ENCODE results near the gene IPO8. TPM values are rescaled to one million over a fixed set of nuclear protein-coding genes. Genes with fewer than 3 reads are reported as not detected.

IPO8 gene
- total RNA-seq, 2 donors from 2014 or later = 31.9 to 40.3 TPM

DNA sequence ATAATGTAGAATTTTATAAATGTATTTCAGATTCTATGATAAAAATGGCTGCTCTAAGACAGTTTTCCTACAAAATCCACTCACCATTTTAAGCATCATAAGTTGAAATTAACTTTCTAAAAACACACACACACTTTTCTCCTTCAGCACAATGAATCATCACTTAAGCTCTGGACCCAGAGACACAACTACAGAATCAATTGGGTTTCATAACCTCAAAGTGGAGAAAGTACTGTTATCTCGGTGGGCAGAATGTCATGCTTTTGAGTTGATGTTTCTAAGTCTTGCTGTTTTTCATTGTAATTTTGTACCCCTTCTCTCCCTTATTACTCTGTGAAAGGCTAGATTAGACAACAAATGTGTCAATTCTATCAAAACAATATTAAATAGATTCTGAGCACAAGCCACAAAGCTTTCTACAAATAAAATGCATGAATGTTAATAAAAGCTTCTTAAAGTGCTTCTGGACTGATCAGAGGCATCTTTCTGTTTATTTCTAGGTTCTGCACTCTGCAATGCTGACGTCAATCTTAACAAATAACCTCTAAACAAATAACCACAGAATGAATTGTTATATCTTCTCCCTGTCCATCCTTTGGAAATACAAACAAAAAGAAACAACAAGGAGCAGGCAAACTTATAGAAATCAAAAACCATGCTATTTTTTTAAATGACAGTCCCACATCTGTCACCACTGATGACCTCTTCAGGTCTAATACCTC is 8.2 kb downstream of the IPO8 start:
- no peaks in the 10 kb centered on the region for H3K9me3 ChIP-seq
- WGBS = 85% methylated on average over 2 of the region's 2 CpGs
- no peaks in the 10 kb centered on the region for H3K36me3 ChIP-seq
- no peak for DNase-seq (ENCODE audit: low spot score)
- no peak overlapping the region for H3K4me3 ChIP-seq
- no peaks in the 10 kb centered on the region for H3K27me3 ChIP-seq (replicated peaks; ENCODE audit: insufficient read depth)
- H3K4me1 ChIP-seq (replicated peaks) = no peaks in the 10 kb centered on the region
- no peak overlapping the region for H3K27ac ChIP-seq
- intact Hi-C loops (cut with DNase I) = no loop called here
- TF ChIP-seq POLR2AphosphoS5 (IDR thresholded peaks at IDR 0.05) = no peak

DNA sequence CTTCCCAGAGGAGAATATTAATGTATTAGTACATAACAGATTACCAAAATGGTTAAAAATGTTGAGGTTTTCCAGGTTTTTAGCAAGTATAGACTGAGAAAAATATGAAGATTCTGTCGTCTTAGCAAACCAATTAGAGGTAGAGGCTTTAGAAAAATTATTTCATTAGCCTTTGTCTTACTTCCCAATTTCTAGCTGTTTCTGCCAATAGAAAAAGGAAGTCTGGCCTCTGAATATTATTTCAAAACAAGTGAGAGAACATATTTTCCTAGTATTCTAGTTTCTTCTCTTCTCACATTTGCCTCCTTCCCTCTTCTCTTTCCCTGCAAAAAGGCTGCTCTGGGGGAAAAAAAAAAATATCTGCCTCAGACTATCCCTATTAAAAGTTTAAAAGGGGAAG is 16.4 kb downstream of the IPO8 start:
- H3K27me3 ChIP-seq (replicated peaks; ENCODE audit: insufficient read depth) = no peaks in the 10 kb centered on the region
- 82% methylated on average over 1 of the region's 1 CpG for WGBS
- DNase-seq (ENCODE audit: low spot score) = no peak
- no peak overlapping the region for H3K4me3 ChIP-seq
- H3K4me1 ChIP-seq (replicated peaks) = no peaks in the 10 kb centered on the region
- intact Hi-C loops (cut with DNase I) = no loop called here
- H3K27ac ChIP-seq = no peak overlapping the region
- TF ChIP-seq POLR2A (IDR thresholded peaks at IDR 0.05) = no peak
- no peak for TF ChIP-seq CTCF (IDR thresholded peaks at IDR 0.05)
- TF ChIP-seq POLR2AphosphoS5 (IDR thresholded peaks at IDR 0.05) = no peak
- H3K9me3 ChIP-seq = no peaks in the 10 kb centered on the region
- H3K36me3 ChIP-seq = peaks cover 0 to 2% of the 10 kb centered on the region in 2 donors

DNA sequence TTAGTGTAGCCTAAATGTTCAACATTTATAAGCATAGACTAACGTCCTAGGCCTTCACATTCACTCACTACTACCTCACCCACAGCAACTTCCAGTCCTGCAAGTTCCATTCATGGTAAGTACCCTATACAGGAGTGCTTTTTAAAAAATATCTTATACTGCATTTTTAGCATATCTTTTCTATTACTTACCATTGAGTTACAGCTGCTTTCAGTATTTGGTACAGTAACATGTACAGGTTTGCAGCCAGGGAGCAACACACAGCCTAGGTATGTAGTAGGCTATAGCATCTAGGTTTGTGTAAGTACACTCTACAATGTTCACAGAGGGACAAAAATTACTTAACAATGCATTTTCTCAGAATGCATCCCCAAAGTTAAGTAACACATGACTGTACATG is 17.4 kb downstream of the IPO8 start:
- Histone ChIP-seq H3K27me3 (replicated peaks; ENCODE audit: insufficient read depth) (no peaks in the 10 kb centered on the region), H3K27ac (no peak overlapping the region), H3K4me1 (replicated peaks) (no peaks in the 10 kb centered on the region), H3K36me3 (peaks cover 0 to 2% of the 10 kb centered on the region in 2 donors), H3K9me3 (no peaks in the 10 kb centered on the region), H3K4me3 (no peak overlapping the region)
- 78% methylated on average over 1 of the region's 1 CpG for WGBS
- intact Hi-C loops (cut with DNase I) = no loop called here
- no peak for DNase-seq (ENCODE audit: low spot score)
- TF ChIP-seq POLR2A (IDR thresholded peaks at IDR 0.05) (no peak), CTCF (IDR thresholded peaks at IDR 0.05) (no peak), POLR2AphosphoS5 (IDR thresholded peaks at IDR 0.05) (no peak)

- TF ChIP-seq CTCF (IDR thresholded peaks at IDR 0.05) = no peak
- no peak for TF ChIP-seq POLR2A (IDR thresholded peaks at IDR 0.05)
- TF ChIP-seq POLR2AphosphoS5 (IDR thresholded peaks at IDR 0.05) = no peak
- Histone ChIP-seq H3K9me3 (no peaks in the 10 kb centered on the region), H3K4me3 (no peak overlapping the region), H3K27me3 (replicated peaks; ENCODE audit: insufficient read depth) (no peaks in the 10 kb centered on the region), H3K36me3 (no peaks in the 10 kb centered on the region), H3K4me1 (replicated peaks) (no peaks in the 10 kb centered on the region), H3K27ac (no peak overlapping the region)
- intact Hi-C loops (cut with DNase I) = no loop called here
- WGBS = 81% methylated on average over 4 of the region's 4 CpGs
- no peak for DNase-seq (ENCODE audit: low spot score)
Measured at GRCh38 chr12:30661210-30661609, 34.5 kb downstream of the IPO8 start.

- Histone ChIP-seq H3K4me1 (replicated peaks) (no peaks in the 10 kb centered on the region), H3K36me3 (no peaks in the 10 kb centered on the region), H3K27ac (no peak overlapping the region), H3K27me3 (replicated peaks; ENCODE audit: insufficient read depth) (no peaks in the 10 kb centered on the region), H3K4me3 (no peak overlapping the region), H3K9me3 (no peaks in the 10 kb centered on the region)
- no peak for TF ChIP-seq CTCF (IDR thresholded peaks at IDR 0.05)
- TF ChIP-seq POLR2A (IDR thresholded peaks at IDR 0.05) = no peak
- TF ChIP-seq POLR2AphosphoS5 (IDR thresholded peaks at IDR 0.05) = no peak
- 100% methylated on average over 1 of the region's 1 CpG for WGBS
- intact Hi-C loops (cut with DNase I) = no loop called here
- DNase-seq (ENCODE audit: low spot score) = no peak
Measured at GRCh38 chr12:30652034-30652696, 43.5 kb downstream of the IPO8 start.

Data from prostate gland (tissue), 2 donors.